HL-60 (cell line): Measurements from ENCODE around the gene CATSPERE.
A peak's percentile ranks its signal among the peaks of the same experiment; 100 is the strongest.
"Not testable (repeated sequence)": the region's sequence is repeated elsewhere in the genome, so short reads cannot be mapped to it uniquely, and the experiment has no call there.

ENCODE experiments used
- DNase-seq, 2 experiments: peaks; one replicate each; pipeline ENCODE4 v3.0.0-alpha.2; 2010 to 2020; ENCODE audit warnings: low read depth in 1 of 2, low spot score in 1 of 2
- H3K27ac ChIP-seq: fragments of 250-450 bp; sonication (Bioruptor Pico); replicated peaks from 2 replicates; pipeline ENCODE4 v1.5.1; 2020; ENCODE audit warnings: mild to moderate bottlenecking, moderate library complexity
- H3K27me3 ChIP-seq: fragments of 250-450 bp; sonication (Bioruptor Pico); 2 replicates; pipeline ENCODE4 v1.5.1; 2021; ENCODE audit warnings: mild to moderate bottlenecking, moderate library complexity; ENCODE audit not compliant: insufficient read depth, poor library complexity, severe bottlenecking
- H3K4me3 ChIP-seq: replicated peaks from 2 replicates; pipeline ENCODE4 v1.5.1; 2011; ENCODE audit warnings: mild to moderate bottlenecking, control low read depth, low read length; ENCODE audit not compliant: insufficient read depth
- GABPA ChIP-seq: IDR thresholded peaks from 2 replicates; pipeline ENCODE4 v1.6.1; 2012; ENCODE audit warnings: low read depth
- POLR2AphosphoS5 ChIP-seq: IDR thresholded peaks from 2 replicates; pipeline ENCODE4 v1.6.1; 2012; ENCODE audit warnings: low read depth
- SPI1 ChIP-seq: IDR thresholded peaks from 2 replicates; pipeline ENCODE4 v1.6.1; 2012; ENCODE audit warnings: low read depth, mild to moderate bottlenecking, borderline replicate concordance
- TF ChIP-seq, protein P1 (sequence below): IDR thresholded peaks from one replicate; pipeline ENCODE4 v1.5.1; 2011; ENCODE audit warnings: low read length, control low read depth, inconsistent platforms; ENCODE audit not compliant: insufficient read depth
- TF ChIP-seq, protein P2 (sequence below): IDR thresholded peaks from 2 replicates; pipeline ENCODE4 v1.6.1; 2012; ENCODE audit warnings: low read depth; ENCODE audit not compliant: insufficient replicate concordance

CATSPERE gene

DNA sequence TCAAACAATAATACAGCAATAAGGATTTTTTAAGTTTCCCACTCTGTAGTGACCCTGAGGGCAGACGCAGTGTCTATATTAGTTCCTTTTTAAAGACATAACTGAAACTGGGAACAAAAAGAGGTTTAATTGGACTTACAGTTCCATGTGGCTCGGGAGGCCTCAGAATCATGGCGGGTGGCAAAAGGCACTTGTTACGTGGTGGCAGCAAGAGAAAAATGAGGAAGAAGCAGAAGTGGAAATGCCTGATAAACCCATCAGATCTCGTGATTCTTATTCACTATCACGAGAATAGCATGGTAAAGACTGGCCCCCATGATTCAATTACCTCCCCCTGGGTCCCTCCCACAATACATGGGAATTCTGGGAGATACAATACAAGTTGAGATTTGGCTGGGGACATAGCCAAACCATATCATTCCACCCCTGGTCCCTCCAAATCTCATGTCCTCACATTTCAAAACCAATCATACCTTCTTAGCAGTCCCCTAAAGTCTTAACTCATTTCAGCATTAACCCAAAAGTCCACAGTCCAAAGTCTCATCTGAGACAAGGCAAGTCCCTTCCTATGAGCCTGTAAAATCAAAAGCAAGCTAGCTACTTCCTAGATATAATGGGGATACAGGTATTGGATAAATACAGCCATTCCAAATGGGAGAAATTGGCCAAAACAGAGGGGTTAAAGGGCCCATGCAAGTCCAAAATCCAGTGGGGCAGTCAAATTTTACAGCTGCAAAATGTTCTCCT, 205.8 kb downstream of the CATSPERE start:
- TF ChIP-seq SPI1 = peak; percentile 32; the same call in 1 of the 2 replicates
- peak in 1 of 2 experiments; percentile 8 for DNase-seq
- H3K4me3 ChIP-seq = not testable (repeated sequence)

DNA sequence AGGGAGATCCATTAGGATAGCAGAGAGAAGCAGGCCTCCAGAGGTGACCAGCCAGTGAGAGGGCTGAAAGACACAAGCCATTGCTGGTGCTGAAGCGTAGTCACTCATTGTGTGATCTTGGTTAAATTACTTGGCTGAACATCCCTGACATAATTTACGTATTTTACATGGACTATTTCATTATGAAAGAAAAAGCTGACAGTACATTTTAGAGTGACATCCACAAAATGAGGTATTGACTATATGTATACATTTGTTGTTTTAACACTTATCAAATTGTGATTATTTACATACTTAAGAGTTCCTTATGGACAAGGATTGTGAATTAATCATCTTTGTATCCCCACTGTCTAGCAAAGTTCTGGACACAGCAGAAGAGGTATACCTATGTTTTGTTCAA, 206.7 kb downstream of the CATSPERE start:
- no peak overlapping the region for H3K4me3 ChIP-seq
- DNase-seq = no peak
- no peak overlapping the region for H3K27ac ChIP-seq
- no peaks in the 10 kb centered on the region for H3K27me3 ChIP-seq
- no peak for TF ChIP-seq SPI1
- no peak for TF ChIP-seq POLR2AphosphoS5
- TF ChIP-seq, protein P1, sequence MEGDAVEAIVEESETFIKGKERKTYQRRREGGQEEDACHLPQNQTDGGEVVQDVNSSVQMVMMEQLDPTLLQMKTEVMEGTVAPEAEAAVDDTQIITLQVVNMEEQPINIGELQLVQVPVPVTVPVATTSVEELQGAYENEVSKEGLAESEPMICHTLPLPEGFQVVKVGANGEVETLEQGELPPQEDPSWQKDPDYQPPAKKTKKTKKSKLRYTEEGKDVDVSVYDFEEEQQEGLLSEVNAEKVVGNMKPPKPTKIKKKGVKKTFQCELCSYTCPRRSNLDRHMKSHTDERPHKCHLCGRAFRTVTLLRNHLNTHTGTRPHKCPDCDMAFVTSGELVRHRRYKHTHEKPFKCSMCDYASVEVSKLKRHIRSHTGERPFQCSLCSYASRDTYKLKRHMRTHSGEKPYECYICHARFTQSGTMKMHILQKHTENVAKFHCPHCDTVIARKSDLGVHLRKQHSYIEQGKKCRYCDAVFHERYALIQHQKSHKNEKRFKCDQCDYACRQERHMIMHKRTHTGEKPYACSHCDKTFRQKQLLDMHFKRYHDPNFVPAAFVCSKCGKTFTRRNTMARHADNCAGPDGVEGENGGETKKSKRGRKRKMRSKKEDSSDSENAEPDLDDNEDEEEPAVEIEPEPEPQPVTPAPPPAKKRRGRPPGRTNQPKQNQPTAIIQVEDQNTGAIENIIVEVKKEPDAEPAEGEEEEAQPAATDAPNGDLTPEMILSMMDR = no peak
- no peak for TF ChIP-seq GABPA
- TF ChIP-seq, protein P2, sequence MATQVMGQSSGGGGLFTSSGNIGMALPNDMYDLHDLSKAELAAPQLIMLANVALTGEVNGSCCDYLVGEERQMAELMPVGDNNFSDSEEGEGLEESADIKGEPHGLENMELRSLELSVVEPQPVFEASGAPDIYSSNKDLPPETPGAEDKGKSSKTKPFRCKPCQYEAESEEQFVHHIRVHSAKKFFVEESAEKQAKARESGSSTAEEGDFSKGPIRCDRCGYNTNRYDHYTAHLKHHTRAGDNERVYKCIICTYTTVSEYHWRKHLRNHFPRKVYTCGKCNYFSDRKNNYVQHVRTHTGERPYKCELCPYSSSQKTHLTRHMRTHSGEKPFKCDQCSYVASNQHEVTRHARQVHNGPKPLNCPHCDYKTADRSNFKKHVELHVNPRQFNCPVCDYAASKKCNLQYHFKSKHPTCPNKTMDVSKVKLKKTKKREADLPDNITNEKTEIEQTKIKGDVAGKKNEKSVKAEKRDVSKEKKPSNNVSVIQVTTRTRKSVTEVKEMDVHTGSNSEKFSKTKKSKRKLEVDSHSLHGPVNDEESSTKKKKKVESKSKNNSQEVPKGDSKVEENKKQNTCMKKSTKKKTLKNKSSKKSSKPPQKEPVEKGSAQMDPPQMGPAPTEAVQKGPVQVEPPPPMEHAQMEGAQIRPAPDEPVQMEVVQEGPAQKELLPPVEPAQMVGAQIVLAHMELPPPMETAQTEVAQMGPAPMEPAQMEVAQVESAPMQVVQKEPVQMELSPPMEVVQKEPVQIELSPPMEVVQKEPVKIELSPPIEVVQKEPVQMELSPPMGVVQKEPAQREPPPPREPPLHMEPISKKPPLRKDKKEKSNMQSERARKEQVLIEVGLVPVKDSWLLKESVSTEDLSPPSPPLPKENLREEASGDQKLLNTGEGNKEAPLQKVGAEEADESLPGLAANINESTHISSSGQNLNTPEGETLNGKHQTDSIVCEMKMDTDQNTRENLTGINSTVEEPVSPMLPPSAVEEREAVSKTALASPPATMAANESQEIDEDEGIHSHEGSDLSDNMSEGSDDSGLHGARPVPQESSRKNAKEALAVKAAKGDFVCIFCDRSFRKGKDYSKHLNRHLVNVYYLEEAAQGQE = no peak

More for the DNA sequence above, 205.8 kb downstream of the CATSPERE start:
- H3K27me3 ChIP-seq, H3K27ac ChIP-seq: not testable (repeated sequence)

DNA sequence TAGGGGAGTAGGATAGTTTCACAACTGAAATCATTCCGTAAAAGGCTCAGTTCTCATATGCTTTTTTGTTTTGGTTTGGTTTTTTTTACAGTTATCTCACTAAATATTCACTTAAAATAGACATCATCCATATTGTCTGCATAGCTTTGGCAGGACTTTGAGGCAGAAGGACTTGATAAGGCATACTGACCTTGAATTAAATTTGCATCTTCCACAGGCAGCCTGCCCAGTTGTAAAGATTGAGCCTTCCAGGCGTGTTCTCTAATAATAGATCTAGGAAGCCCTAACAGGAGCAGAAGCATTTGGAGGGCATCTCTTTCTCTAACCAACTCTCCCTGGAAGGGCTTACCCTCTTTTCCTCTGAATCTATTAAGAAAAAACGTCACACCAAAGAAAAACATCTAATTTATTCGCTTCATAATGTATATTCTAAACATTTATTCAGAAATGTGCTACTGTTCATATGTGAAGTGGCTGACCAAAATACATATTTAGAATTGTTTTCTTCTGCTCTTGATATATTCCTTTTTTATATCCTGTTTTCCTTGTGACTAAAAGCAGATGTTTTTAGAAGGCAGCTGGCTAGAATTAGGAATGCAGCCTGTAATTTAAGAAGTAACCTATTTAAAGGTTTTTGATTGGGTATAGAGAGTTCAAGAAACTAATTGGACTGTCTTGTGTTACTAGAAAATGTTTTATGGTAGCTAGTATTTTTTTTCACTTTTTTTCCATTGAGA, 212.0 kb downstream of the CATSPERE start:
- no peak overlapping the region for H3K27ac ChIP-seq
- DNase-seq = no peak
- no peak overlapping the region for H3K4me3 ChIP-seq
- TF ChIP-seq, protein P2 = no peak
- TF ChIP-seq SPI1 = no peak
- TF ChIP-seq, protein P1 = no peak
- no peak for TF ChIP-seq POLR2AphosphoS5
- TF ChIP-seq GABPA = no peak
- no peaks in the 10 kb centered on the region for H3K27me3 ChIP-seq

DNA sequence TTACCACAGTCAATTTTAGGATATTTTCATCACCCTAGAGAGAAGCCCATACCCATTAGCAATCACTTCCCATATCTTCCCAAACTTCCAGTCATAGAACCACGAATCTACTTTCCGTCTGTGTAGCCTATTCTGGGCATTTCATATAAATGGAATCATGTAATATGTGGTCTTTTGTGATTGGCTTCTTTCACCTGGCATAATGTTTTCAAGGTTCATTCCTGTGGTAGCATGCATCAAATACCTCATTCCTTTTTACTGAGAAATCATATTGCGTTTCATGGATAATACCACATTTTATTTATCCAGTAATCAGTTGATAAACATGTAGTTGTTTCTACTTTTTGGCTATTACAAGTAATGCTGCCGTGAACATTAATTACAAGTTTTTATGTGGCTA, 213.4 kb downstream of the CATSPERE start:
- TF ChIP-seq, protein P1 = no peak
- TF ChIP-seq, protein P2 = no peak
- no peak for TF ChIP-seq SPI1
- TF ChIP-seq POLR2AphosphoS5 = no peak
- TF ChIP-seq GABPA = no peak
- no peak overlapping the region for H3K27ac ChIP-seq
- no peaks in the 10 kb centered on the region for H3K27me3 ChIP-seq
- H3K4me3 ChIP-seq = no peak overlapping the region
- DNase-seq = no peak
